Measurements from ENCODE around the gene GADL1. TPM values are rescaled to one million over a fixed set of nuclear protein-coding genes. Genes with fewer than 3 reads are reported as not detected.

The GADL1 gene
- total and polyA plus RNA-seq, 9 donors: 0.01 to 13.3 (median 0.23) TPM; not detected in 3

- Histone ChIP-seq H3K4me3 (no peak overlapping the region), H3K27me3 (no peaks in the 10 kb centered on the region), H3K36me3 (no peaks in the 10 kb centered on the region), H3K4me1 (ENCODE audit: insufficient read depth) (peaks cover 14% of the 10 kb centered on the region), H3K9me3 (no peaks in the 10 kb centered on the region), H3K27ac (no peak overlapping the region)
- TF ChIP-seq CTCF (IDR thresholded peaks at IDR 0.05) (no peak), EP300 (IDR thresholded peaks at IDR 0.05) (no peak), POLR2A (IDR thresholded peaks at IDR 0.05) (no peak)
- intact Hi-C loops (cut with DNase I): loop anchor here in 3 of 4 donors (5.0 to 10.0 kb wide), 4 partner anchors 488 to 650 kb away; no protein-coding TSS in a partner anchor
- WGBS, 3 donors: 90 to 94% (median 91%) methylated on average over 3 of the region's 3 CpGs
- DNase-seq: no peak
These were observed 201.8 kb downstream of the GADL1 start for GRCh38 chr3:30692498-30693130.

GRCh38 chr3:30691944-30692343 lies 202.5 kb downstream of the GADL1 start:
- intact Hi-C loops (cut with DNase I): loop anchor here in 3 of 4 donors (5.0 to 10.0 kb wide), 4 partner anchors 487 to 650 kb away; no protein-coding TSS in a partner anchor
- H3K27me3 ChIP-seq: no peaks in the 10 kb centered on the region
- no peak overlapping the region for H3K4me3 ChIP-seq
- no peak for DNase-seq
- WGBS, 3 donors: 89 to 100% (median 97%) methylated on average over 1 of the region's 1 CpG
- H3K36me3 ChIP-seq: no peaks in the 10 kb centered on the region
- TF ChIP-seq EP300 (IDR thresholded peaks at IDR 0.05) (no peak), CTCF (IDR thresholded peaks at IDR 0.05) (no peak), POLR2A (IDR thresholded peaks at IDR 0.05) (no peak)
- no peaks in the 10 kb centered on the region for H3K9me3 ChIP-seq
- no peak overlapping the region for H3K27ac ChIP-seq
- peaks cover 14% of the 10 kb centered on the region for H3K4me1 ChIP-seq (ENCODE audit: insufficient read depth)

GRCh38 chr3:30691249-30691880 lies 203.1 kb downstream of the GADL1 start:
- no peak for TF ChIP-seq CTCF (IDR thresholded peaks at IDR 0.05)
- TF ChIP-seq POLR2A (IDR thresholded peaks at IDR 0.05): no peak
- no peak for TF ChIP-seq EP300 (IDR thresholded peaks at IDR 0.05)
- DNase-seq: no peak
- no peak overlapping the region for H3K27ac ChIP-seq
- peaks cover 14% of the 10 kb centered on the region for H3K4me1 ChIP-seq (ENCODE audit: insufficient read depth)
- 52 to 76% (median 66%) methylated on average over 10 of the region's 10 CpGs for WGBS, 3 donors
- H3K9me3 ChIP-seq: no peaks in the 10 kb centered on the region
- intact Hi-C loops (cut with DNase I): loop anchor here in 3 of 4 donors (5.0 to 10.0 kb wide), 4 partner anchors 487 to 649 kb away; no protein-coding TSS in a partner anchor
- no peaks in the 10 kb centered on the region for H3K27me3 ChIP-seq
- no peaks in the 10 kb centered on the region for H3K36me3 ChIP-seq
- no peak overlapping the region for H3K4me3 ChIP-seq

- Histone ChIP-seq H3K4me1 (ENCODE audit: insufficient read depth) (peaks cover 15% of the 10 kb centered on the region), H3K27ac (no peak overlapping the region), H3K4me3 (no peak overlapping the region), H3K27me3 (no peaks in the 10 kb centered on the region), H3K36me3 (no peaks in the 10 kb centered on the region), H3K9me3 (no peaks in the 10 kb centered on the region)
- intact Hi-C loops (cut with DNase I): loop anchor here in 3 of 4 donors (5.0 to 10.0 kb wide), 4 partner anchors 485 to 648 kb away; no protein-coding TSS in a partner anchor
- TF ChIP-seq POLR2A (IDR thresholded peaks at IDR 0.05): no peak
- no peak for TF ChIP-seq CTCF (IDR thresholded peaks at IDR 0.05)
- TF ChIP-seq EP300 (IDR thresholded peaks at IDR 0.05): no peak
- no peak for DNase-seq
- WGBS, 3 donors: 84 to 89% (median 84%) methylated on average over 2 of the region's 2 CpGs
These were observed 204.3 kb downstream of the GADL1 start for GRCh38 chr3:30690199-30690598.
